Measurements from ENCODE around the gene ELFN2.

The ELFN2 gene

DNA sequence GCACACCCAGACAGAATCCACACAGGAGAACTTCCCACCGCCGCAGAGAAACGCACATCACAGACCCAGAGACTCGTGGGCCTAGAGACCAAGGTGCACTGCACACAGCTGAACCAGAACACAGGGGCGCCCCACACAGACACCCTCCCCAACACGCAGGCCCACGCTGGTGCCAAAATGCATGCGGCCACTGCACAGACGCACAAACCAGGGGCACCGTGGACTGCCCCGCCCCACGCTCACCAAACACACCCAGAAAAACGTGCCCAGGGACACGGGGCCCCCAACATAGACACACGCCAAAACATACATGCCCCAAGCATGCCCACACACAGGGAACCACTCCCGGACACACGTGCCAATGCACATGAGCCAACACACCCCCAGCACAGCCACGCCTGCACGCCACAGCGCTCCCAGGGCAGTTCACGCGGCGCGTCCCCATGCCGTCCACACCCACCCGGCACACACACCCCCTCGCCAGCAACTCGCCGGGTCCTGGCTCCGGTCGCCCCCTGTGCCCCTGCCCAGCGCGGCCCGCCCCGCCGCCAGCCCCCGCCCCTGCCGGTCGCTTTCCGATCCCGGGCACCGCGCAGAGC, 7.8 kb downstream of the ELFN2 start:
- TF ChIP-seq, protein P1, sequence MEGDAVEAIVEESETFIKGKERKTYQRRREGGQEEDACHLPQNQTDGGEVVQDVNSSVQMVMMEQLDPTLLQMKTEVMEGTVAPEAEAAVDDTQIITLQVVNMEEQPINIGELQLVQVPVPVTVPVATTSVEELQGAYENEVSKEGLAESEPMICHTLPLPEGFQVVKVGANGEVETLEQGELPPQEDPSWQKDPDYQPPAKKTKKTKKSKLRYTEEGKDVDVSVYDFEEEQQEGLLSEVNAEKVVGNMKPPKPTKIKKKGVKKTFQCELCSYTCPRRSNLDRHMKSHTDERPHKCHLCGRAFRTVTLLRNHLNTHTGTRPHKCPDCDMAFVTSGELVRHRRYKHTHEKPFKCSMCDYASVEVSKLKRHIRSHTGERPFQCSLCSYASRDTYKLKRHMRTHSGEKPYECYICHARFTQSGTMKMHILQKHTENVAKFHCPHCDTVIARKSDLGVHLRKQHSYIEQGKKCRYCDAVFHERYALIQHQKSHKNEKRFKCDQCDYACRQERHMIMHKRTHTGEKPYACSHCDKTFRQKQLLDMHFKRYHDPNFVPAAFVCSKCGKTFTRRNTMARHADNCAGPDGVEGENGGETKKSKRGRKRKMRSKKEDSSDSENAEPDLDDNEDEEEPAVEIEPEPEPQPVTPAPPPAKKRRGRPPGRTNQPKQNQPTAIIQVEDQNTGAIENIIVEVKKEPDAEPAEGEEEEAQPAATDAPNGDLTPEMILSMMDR (IDR thresholded peaks at IDR 0.05; ENCODE audit: borderline replicate concordance, control extremely low read depth, extremely low read depth, insufficient read depth, missing control alignments) = no peak
- DNase-seq (ENCODE audit: low spot score) = no peak
- in situ Hi-C loops (cut with MboI; ENCODE audit: low sequenced_read_pairs, unreplicated experiment) = no loop called here

DNA sequence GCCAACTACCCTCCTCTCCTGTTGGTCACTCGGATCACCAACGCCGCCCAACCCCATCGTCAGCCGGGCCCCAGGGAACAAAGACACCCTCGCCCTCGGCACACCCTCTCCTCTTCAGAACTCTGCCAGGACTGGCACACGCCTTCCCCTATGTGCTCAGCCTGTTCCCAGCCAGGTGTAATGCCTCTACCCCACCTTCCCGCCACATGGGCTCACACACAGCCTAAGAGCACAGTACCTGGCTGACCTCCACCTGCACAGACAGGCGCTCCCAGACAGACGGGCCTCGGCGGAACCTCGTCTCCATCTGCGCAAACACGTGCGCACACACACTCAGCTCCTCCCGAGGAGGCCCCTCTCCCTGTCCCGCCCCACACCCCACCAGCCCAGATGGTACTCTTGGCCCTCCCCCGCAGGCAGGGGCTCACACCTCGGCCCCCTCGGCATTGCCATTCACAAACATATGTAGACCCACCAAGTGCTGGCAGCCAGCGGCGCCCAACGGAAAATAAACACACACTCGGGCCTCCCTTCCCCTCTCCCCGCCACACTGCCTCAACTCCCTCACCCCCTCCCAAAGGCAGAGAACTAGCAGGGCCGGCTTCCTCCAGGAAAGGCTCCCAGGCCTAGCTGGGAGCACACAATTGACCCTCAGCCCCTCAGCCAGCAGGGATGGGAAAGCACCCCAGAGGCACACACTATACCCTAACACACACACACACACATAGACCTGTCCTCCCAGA, 8.5 kb downstream of the ELFN2 start:
- no peak for DNase-seq (ENCODE audit: low spot score)
- in situ Hi-C loops (cut with MboI; ENCODE audit: low sequenced_read_pairs, unreplicated experiment) = no loop called here
- TF ChIP-seq, protein P1 (IDR thresholded peaks at IDR 0.05; ENCODE audit: borderline replicate concordance, control extremely low read depth, extremely low read depth, insufficient read depth, missing control alignments) = no peak

DNA sequence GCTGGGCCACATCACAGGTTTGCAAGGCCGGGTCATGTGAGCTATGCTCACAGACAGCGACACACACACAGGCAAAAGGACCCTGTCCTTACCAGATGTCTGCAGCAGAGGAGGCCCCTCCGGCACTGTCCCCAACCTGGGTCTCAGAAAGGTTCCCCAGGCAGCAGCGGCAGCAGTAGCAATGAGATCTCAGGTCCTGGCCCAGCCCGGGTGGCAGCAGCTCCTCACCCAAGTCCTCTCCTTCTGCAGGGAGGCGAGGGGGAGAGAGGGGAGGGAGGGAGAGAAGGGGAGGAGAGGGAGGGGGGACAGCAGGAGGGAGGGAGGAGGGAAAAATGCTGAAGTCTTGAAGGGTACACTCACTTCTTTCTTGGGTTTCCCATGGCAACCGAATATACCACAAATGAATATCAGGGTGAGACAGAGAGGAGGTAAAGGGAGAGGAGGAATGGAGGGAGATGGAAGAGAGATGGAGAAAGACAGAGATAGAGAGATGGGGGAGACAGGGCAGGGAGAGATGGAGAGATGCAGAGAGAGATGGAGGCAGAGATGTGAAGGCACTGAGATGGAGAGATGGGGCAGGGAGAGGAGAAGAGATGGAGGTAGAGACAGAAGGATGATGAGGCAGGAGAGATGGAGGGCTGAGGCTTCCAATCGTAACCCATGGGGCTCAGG, 9.5 kb downstream of the ELFN2 start:
- TF ChIP-seq, protein P1 (IDR thresholded peaks at IDR 0.05; ENCODE audit: borderline replicate concordance, control extremely low read depth, extremely low read depth, insufficient read depth, missing control alignments) = no peak
- in situ Hi-C loops (cut with MboI; ENCODE audit: low sequenced_read_pairs, unreplicated experiment) = no loop called here
- DNase-seq (ENCODE audit: low spot score) = no peak

GRCh38 chr22:37417264-37417663, 10.0 kb downstream of the ELFN2 start:
- in situ Hi-C loops (cut with MboI; ENCODE audit: low sequenced_read_pairs, unreplicated experiment) = no loop called here
- TF ChIP-seq, protein P1 (IDR thresholded peaks at IDR 0.05; ENCODE audit: borderline replicate concordance, control extremely low read depth, extremely low read depth, insufficient read depth, missing control alignments) = no peak
- DNase-seq (ENCODE audit: low spot score) = no peak

- in situ Hi-C loops (cut with MboI; ENCODE audit: low sequenced_read_pairs, unreplicated experiment) = no loop called here
- TF ChIP-seq, protein P1 (IDR thresholded peaks at IDR 0.05; ENCODE audit: borderline replicate concordance, control extremely low read depth, extremely low read depth, insufficient read depth, missing control alignments) = no peak
- DNase-seq (ENCODE audit: low spot score) = no peak
These were observed 10.5 kb downstream of the ELFN2 start for GRCh38 chr22:37416827-37417226.

DNA sequence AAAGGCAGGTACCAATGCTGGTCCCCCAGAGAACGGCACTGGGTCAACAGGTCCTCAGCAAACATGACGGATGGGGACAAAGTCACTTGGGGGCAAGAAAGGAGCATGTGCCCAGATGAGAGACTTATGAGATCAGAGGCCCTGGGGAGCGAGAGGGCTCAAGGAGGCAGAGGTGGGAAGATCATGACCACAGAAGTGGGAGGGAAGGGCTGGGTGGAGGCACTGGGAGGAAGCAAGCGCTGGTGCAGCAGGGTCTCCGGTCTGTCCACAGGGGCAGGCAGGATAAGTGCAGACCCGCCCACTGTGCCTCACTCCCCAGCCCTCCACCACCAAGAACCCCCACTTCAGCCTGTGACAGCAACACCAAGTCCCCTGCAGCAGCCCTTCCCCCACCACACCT, 10.9 kb downstream of the ELFN2 start:
- TF ChIP-seq, protein P1 (IDR thresholded peaks at IDR 0.05; ENCODE audit: borderline replicate concordance, control extremely low read depth, extremely low read depth, insufficient read depth, missing control alignments) = no peak
- in situ Hi-C loops (cut with MboI; ENCODE audit: low sequenced_read_pairs, unreplicated experiment) = no loop called here
- DNase-seq (ENCODE audit: low spot score) = no peak

Data from GM13976 (cell line).